Esophagus muscularis mucosa (tissue), 4 donors: ENCODE data around the gene RADIL. TPM values are rescaled to one million over a fixed set of nuclear protein-coding genes. Genes with fewer than 3 reads are reported as not detected.

ENCODE experiments used
- DNase-seq: peaks from one replicate; pipeline ENCODE4 v3.0.0-alpha.2; 2017; ENCODE audit errors: extremely low spot score
- H3K27ac ChIP-seq, 4 donors: fragments of 200-600 bp; sonication (generic); replicated peaks in 1 of 4; 1 replicate in 3 of 4; 2 replicates in 1 of 4; pipeline ENCODE4 v1.5.1; 2016 to 2019; ENCODE audit warnings: mild to moderate bottlenecking in 1 of 4
- H3K27me3 ChIP-seq, 4 donors: fragments of 200-600 bp; sonication (generic); one replicate each; pipeline versions ENCODE4 v1.5.1 to v1.6.0; 2016 to 2019
- H3K36me3 ChIP-seq, 4 donors: fragments of 200-600 bp; sonication (generic); one replicate each; pipeline ENCODE4 v1.5.1; 2016 to 2019
- H3K4me1 ChIP-seq, 4 donors: fragments of 200-600 bp; sonication (generic); one replicate each; pipeline ENCODE4 v1.5.1; 2016 to 2019
- H3K4me3 ChIP-seq, 4 donors: fragments of 200-600 bp; sonication (generic); 1 replicate in 2 of 4; 2 replicates in 2 of 4; pipeline ENCODE4 v1.5.1; 2016 to 2019; ENCODE audit warnings: mild to moderate bottlenecking in 4 of 4, moderate library complexity in 1 of 4
- H3K9me3 ChIP-seq, 4 donors: fragments of 200-600 bp; sonication (generic); 1 replicate in 3 of 4; 2 replicates in 1 of 4; pipeline ENCODE4 v1.5.1; 2016 to 2019
- EP300 ChIP-seq: sonication (generic); formaldehyde crosslinking; IDR thresholded peaks from one replicate; pipeline ENCODE4 v1.6.1; 2017; ENCODE audit warnings: antibody characterized with exemption
- POLR2A ChIP-seq: fragments of 450-650 bp; IDR thresholded peaks from one replicate; pipeline ENCODE4 v1.6.1; 2017; ENCODE audit warnings: antibody characterized with exemption, moderate library complexity, mild to moderate bottlenecking, low read depth
- POLR2AphosphoS5 ChIP-seq, 2 donors: sonication (generic); formaldehyde crosslinking; IDR thresholded peaks; one replicate each; pipeline ENCODE4 v1.6.1; 2017; ENCODE audit warnings: antibody characterized with exemption in 2 of 2
- WGBS: methylation state at CpG from one replicate; pipeline ENCODE4 v1.1.5; 2018; 5-methylcytosine and 5-hydroxymethylcytosine counted together
- intact Hi-C: fragments of 100-400 bp; cut with DNase I; formaldehyde crosslinking; loops from one replicate; pipeline ENCODE4 v1.15.1; 2023
- total RNA-seq, 4 donors: library from RNA; depleted of rRNA; stranded (reverse); fragments of >200 nt; gene quantifications; one replicate each; pipeline versions ENCODE4 v1.1.0 to v1.2.1, GENCODE V29; 2016
- TF ChIP-seq, protein P1 (sequence below), 3 experiments: fragments of 200-600 bp in 2 of 3; fragments of 450-650 bp in 1 of 3; sonication (generic) in 2 of 3; IDR thresholded peaks; one replicate each; pipeline ENCODE4 v1.5.1; 2017 to 2019; ENCODE audit warnings: antibody characterized with exemption in 3 of 3, mild to moderate bottlenecking in 2 of 3, moderate library complexity in 1 of 3

RADIL gene
- total RNA-seq, 4 donors from 2014 or later = 6.5 to 12.9 (median 12.1) TPM

DNA sequence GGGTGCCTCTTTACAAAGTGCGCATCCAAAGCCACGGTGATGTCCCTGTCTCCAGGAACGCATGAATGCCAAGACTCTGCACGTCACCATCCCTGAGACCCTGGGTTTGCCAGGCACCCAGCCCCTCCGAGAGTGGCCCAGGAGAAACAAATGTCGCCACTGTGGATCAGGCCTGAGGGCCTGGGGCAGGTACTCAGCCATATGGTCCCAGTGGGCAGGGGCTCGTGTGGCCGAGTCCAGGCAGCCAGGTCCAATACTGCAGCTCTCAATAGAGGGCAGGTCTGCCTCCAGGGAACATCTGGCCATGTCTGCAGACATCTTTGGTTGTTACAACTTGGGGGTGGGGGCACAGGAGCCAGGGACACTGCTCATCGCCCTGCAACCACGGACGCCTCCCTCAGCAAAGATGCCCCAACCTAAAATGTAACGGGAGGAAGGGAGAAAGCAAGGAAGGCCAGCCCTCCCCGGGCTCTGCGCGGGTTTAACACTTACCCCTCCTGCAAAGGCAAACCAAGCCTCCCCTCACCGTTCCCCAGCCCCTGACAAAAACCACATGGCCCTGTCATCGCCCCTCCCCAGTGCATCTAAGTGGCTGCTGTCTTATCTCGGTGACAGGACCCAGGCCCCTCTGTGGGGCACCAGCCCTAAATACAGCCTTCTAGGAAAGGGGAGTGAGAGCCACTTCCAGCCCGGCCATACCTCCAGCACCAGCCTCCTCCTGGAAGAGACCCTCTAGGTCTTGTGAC is 11.4 kb downstream of the RADIL start:
- 67% methylated on average over 18 of the region's 19 CpGs for WGBS
- Histone ChIP-seq H3K9me3 (peaks cover 0 to 11% (median 0%) of the 10 kb centered on the region in 4 donors), H3K27ac (no peak overlapping the region), H3K4me1 (peaks cover 0 to 6% (median 0%) of the 10 kb centered on the region in 4 donors), H3K4me3 (no peak overlapping the region), H3K27me3 (peaks cover 0 to 9% (median 0%) of the 10 kb centered on the region in 4 donors), H3K36me3 (peaks cover 0 to 20% (median 11%) of the 10 kb centered on the region in 4 donors)
- intact Hi-C loops = no loop called here
- TF ChIP-seq POLR2A = no peak
- no peak for TF ChIP-seq POLR2AphosphoS5 (IDR thresholded peaks at IDR 0.05)
- TF ChIP-seq, protein P1, sequence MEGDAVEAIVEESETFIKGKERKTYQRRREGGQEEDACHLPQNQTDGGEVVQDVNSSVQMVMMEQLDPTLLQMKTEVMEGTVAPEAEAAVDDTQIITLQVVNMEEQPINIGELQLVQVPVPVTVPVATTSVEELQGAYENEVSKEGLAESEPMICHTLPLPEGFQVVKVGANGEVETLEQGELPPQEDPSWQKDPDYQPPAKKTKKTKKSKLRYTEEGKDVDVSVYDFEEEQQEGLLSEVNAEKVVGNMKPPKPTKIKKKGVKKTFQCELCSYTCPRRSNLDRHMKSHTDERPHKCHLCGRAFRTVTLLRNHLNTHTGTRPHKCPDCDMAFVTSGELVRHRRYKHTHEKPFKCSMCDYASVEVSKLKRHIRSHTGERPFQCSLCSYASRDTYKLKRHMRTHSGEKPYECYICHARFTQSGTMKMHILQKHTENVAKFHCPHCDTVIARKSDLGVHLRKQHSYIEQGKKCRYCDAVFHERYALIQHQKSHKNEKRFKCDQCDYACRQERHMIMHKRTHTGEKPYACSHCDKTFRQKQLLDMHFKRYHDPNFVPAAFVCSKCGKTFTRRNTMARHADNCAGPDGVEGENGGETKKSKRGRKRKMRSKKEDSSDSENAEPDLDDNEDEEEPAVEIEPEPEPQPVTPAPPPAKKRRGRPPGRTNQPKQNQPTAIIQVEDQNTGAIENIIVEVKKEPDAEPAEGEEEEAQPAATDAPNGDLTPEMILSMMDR (IDR thresholded peaks at IDR 0.05) = no peak
- TF ChIP-seq EP300 = no peak
- no peak for DNase-seq

DNA sequence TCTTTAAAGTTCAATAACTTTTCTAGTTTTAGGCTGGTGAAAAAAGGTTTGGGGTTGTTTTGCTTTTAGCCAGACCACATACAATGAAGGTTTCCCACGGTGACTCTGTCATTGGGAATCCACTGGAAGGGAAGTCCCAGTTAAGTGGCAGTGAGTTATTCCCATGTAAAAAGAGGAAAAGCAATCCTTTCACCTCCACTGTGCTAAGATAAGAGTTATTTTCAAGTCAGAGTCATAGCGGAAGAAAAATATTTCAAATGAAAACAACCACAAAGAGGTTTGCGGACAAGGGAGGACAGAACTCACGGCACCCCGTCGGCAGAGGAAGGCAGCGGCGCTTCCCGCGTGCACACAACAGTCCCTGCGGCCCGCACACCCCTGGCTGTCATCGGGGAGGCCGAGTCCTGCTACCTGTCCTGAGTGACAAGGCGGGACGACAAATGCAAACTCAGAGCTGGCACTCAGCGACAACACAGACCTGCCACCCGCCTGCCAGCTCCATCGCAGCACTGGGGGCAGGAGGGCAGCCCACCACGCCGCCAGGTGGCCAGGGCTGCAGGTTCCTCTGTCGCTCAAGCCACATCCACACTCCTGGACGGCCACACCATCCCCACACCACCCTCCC is 12.3 kb downstream of the RADIL start:
- 77% methylated on average over 22 of the region's 23 CpGs for WGBS
- H3K27me3 ChIP-seq = peaks cover 0 to 9% (median 0%) of the 10 kb centered on the region in 4 donors

DNA sequence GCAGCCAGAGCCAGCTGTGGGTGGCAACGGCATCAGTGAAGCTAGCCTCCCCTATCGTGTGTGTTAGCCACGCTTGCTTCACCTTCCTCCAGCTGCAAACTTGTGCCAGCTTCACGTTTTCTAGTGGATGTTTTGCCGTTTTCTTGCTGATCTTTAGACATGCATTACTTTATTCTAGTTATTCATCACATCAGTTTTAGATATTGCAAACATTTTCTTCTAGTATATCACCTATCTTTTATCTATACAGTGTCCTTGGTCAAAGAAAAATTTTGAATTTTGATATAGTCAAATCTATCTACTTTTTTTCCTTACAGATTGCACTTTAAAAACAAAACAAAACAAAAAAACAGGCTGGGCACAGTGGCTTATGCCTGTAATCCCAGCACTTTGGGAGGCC is 15.0 kb downstream of the RADIL start:
- peaks cover 0 to 3% (median 0%) of the 10 kb centered on the region in 4 donors for H3K36me3 ChIP-seq
- WGBS = 95% methylated on average over 5 of the region's 5 CpGs
- intact Hi-C loops = no loop called here

More for the DNA sequence above, 12.3 kb downstream of the RADIL start:
- DNase-seq = no peak
- H3K27ac ChIP-seq = no peak overlapping the region
- H3K4me1 ChIP-seq = peaks cover 0 to 6% (median 0%) of the 10 kb centered on the region in 4 donors
- H3K9me3 ChIP-seq = peaks cover 0 to 11% (median 0%) of the 10 kb centered on the region in 4 donors
- H3K4me3 ChIP-seq = no peak overlapping the region
- H3K36me3 ChIP-seq = peaks cover 0 to 12% (median 4%) of the 10 kb centered on the region in 4 donors
- no peak for TF ChIP-seq POLR2A
- TF ChIP-seq, protein P1 (IDR thresholded peaks at IDR 0.05) = no peak
- TF ChIP-seq EP300 = no peak
- TF ChIP-seq POLR2AphosphoS5 (IDR thresholded peaks at IDR 0.05) = no peak
- intact Hi-C loops = no loop called here

DNA sequence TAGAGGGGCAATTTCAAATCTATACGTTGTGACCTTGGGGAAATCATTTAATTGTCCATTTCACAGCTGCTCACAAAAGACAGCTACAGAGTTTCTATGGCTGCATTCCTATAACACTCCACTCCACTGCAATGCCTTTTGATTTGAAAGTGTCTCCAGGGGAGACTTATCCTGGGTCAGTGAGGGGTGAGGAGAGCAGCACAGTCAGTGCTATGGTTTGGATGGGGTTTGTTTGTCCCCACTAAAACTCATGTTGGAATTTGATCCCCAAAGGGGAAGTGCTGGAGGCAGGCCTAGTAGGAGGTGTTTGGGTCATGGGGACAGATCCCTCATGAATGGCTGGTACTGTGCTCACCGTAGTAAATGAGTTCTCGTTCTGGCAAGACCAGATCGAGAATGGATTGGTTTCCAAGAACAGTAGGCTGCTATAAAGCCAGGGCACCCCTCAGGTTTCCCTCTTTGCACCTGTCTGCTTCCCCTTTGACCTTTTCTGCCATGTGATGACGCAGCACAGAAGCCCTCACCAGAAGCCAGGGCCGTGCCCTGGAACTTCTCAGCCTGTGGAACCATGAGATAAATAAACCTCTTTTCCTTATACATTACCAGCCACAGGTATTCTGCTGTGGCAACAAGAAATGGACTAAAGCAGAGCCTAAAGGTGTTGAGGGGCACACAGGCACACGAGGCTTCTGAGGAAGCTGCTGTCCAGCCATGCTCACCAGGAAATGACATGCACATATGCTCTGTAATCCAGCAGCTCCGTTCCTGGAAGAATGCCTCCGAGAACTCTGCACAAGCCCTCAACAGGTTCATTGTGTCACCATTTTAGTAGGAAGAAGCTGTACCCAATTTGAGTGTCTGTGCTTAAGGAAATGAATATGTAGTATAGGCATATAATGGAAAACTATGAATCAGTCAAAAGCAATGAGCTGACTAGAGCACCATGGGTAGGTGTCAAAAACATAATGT is 16.7 kb downstream of the RADIL start:
- 84% methylated on average over 9 of the region's 9 CpGs for WGBS

More for the DNA sequence above, 15.0 kb downstream of the RADIL start:
- TF ChIP-seq POLR2A (no peak), POLR2AphosphoS5 (IDR thresholded peaks at IDR 0.05) (no peak), EP300 (no peak)
- TF ChIP-seq, protein P1 (IDR thresholded peaks at IDR 0.05) = no peak
- H3K27ac ChIP-seq = no peak overlapping the region
- peaks cover 0 to 10% (median 0%) of the 10 kb centered on the region in 4 donors for H3K27me3 ChIP-seq
- H3K4me3 ChIP-seq = no peak overlapping the region
- no peak for DNase-seq
- H3K9me3 ChIP-seq = peaks cover 0 to 11% (median 0%) of the 10 kb centered on the region in 4 donors
- no peaks in the 10 kb centered on the region for H3K4me1 ChIP-seq

More for the DNA sequence above, 16.7 kb downstream of the RADIL start:
- Histone ChIP-seq H3K36me3 (no peaks in the 10 kb centered on the region), H3K9me3 (peaks cover 0 to 11% (median 0%) of the 10 kb centered on the region in 4 donors), H3K4me1 (peaks cover 0 to 5% (median 4%) of the 10 kb centered on the region in 4 donors), H3K27ac (no peak overlapping the region), H3K27me3 (peaks cover 0 to 18% (median 4%) of the 10 kb centered on the region in 4 donors), H3K4me3 (no peak overlapping the region)
- no peak for TF ChIP-seq POLR2A
- no peak for TF ChIP-seq POLR2AphosphoS5 (IDR thresholded peaks at IDR 0.05)
- no peak for TF ChIP-seq EP300
- TF ChIP-seq, protein P1 (IDR thresholded peaks at IDR 0.05) = no peak
- DNase-seq = no peak
- intact Hi-C loops = no loop called here
